ENCODE measurements around the gene C2CD3. TPM values are rescaled to one million over a fixed set of nuclear protein-coding genes. Genes with fewer than 3 reads are reported as not detected.
A peak's percentile ranks its signal among the peaks of the same experiment; 100 is the strongest.

Gene C2CD3
- 10 to 100 TPM; 23.9 to 28.0 TPM for total RNA-seq

GRCh38 chr11:74170694-74171629, at the start of gene C2CD3, which contains the start of gene PPME1:
Gene C2CD3, minus strand, starts transcription at chr11:74171002. Its CDS starts 210 bp downstream, at chr11:74170792.
Gene PPME1, plus strand, starts transcription at chr11:74171289. Its CDS starts 133 bp downstream, at chr11:74171422.
- POLR2A ChIA-PET: interaction anchor here (0.6 to 1.8 kb wide), 13 partner anchors 13 to 650 kb away, joined by 3 to 8 read pairs (median 3); partner anchors contain the start of genes PGM2L1 and POLD3

GRCh38 chr11:74220376-74220775, 49.6 kb upstream of the C2CD3 start:
- H3K4me3 Mint-ChIP-seq: no peak overlapping the region
- no peaks in the 10 kb centered on the region for H3K4me1 Mint-ChIP-seq
- peaks cover 3% of the 10 kb centered on the region for H3K9me3 Mint-ChIP-seq (ENCODE audit: low read depth)
- H3K27me3 Mint-ChIP-seq: no peaks in the 10 kb centered on the region
- H3K27ac Mint-ChIP-seq: no peak overlapping the region
- ATAC-seq (no peak), DNase-seq (no peak)
- ChIA-PET CTCF (interaction anchor here (0.5 kb wide), 1 partner anchor 77 kb away, joined by 3 read pairs; no protein-coding TSS in a partner anchor), POLR2A (no interaction called here)
- peaks cover 24% of the 10 kb centered on the region for H3K36me3 Mint-ChIP-seq (ENCODE audit: low read depth)
- intact Hi-C loops (cut with DNase I, micrococcal nuclease): no loop called here

More at GRCh38 chr11:74170694-74171629, at the start of gene C2CD3, which contains the start of gene PPME1:
- Mint-ChIP-seq H3K9me3 (ENCODE audit: low read depth) (no peaks in the 10 kb centered on the region), H3K4me3 (no peak within 1 kb of the TSS), H3K27me3 (no peaks in the 10 kb centered on the region), H3K27ac (no peak within 1 kb of the TSS), H3K4me1 (peaks cover 16% of the 10 kb centered on the region), H3K36me3 (ENCODE audit: low read depth) (peaks cover 25% of the 10 kb centered on the region)
- CTCF ChIA-PET: interaction anchor here (0.8 to 2.1 kb wide), 7 partner anchors 9 to 322 kb away, joined by 3 to 10 read pairs (median 3); no protein-coding TSS in a partner anchor
- ATAC-seq (peak; percentile 96), DNase-seq (peak; percentile 98)
- intact Hi-C loops (cut with DNase I, micrococcal nuclease): loop anchor here (1.0 to 5.0 kb wide), 16 partner anchors 188 to 1739 kb away; partner anchors contain the start of genes COA4 (in 2 of the 2), FAM168A (in 2 of the 2), PAAF1 (in 2 of the 2) and PGM2L1 (in 2 of the 2)

GRCh38 chr11:74212533-74212932, 41.7 kb upstream of the C2CD3 start:
- ATAC-seq (no peak), DNase-seq (no peak)
- intact Hi-C loops (cut with DNase I, micrococcal nuclease): no loop called here
- H3K36me3 Mint-ChIP-seq (ENCODE audit: low read depth): peaks cover 68% of the 10 kb centered on the region
- POLR2A ChIA-PET: no interaction called here
- no peak overlapping the region for H3K27ac Mint-ChIP-seq
- no peaks in the 10 kb centered on the region for H3K27me3 Mint-ChIP-seq
- H3K9me3 Mint-ChIP-seq (ENCODE audit: low read depth): peaks cover 6% of the 10 kb centered on the region
- peaks cover 2% of the 10 kb centered on the region for H3K4me1 Mint-ChIP-seq
- no peak overlapping the region for H3K4me3 Mint-ChIP-seq
- CTCF ChIA-PET: no interaction called here

GRCh38 chr11:74208507-74208906, 37.7 kb upstream of the C2CD3 start:
- no peak for DNase-seq
- peaks cover 12% of the 10 kb centered on the region for H3K4me1 Mint-ChIP-seq
- H3K9me3 Mint-ChIP-seq (ENCODE audit: low read depth): no peaks in the 10 kb centered on the region
- no peak overlapping the region for H3K4me3 Mint-ChIP-seq
- peak; percentile 42 for ATAC-seq
- peaks cover 66% of the 10 kb centered on the region for H3K36me3 Mint-ChIP-seq (ENCODE audit: low read depth)
- H3K27ac Mint-ChIP-seq: no peak overlapping the region
- no peaks in the 10 kb centered on the region for H3K27me3 Mint-ChIP-seq
- intact Hi-C loops (cut with DNase I, micrococcal nuclease): no loop called here
- ChIA-PET CTCF (interaction anchor here (0.8 to 1.4 kb wide), 3 partner anchors 14 to 47 kb away, joined by 3 to 4 read pairs (median 4); no protein-coding TSS in a partner anchor), POLR2A (no interaction called here)

- Mint-ChIP-seq H3K27me3 (no peaks in the 10 kb centered on the region), H3K27ac (no peak overlapping the region), H3K4me3 (no peak overlapping the region), H3K9me3 (ENCODE audit: low read depth) (no peaks in the 10 kb centered on the region), H3K4me1 (peaks cover 15% of the 10 kb centered on the region), H3K36me3 (ENCODE audit: low read depth) (peaks cover 56% of the 10 kb centered on the region)
- intact Hi-C loops (cut with DNase I, micrococcal nuclease): no loop called here
- POLR2A ChIA-PET: no interaction called here
- ATAC-seq (no peak), DNase-seq (no peak)
- CTCF ChIA-PET: no interaction called here
These were observed 35.9 kb upstream of the C2CD3 start for GRCh38 chr11:74206746-74207145.

- Mint-ChIP-seq H3K4me1 (peaks cover 15% of the 10 kb centered on the region), H3K27ac (no peak overlapping the region), H3K9me3 (ENCODE audit: low read depth) (no peaks in the 10 kb centered on the region), H3K36me3 (ENCODE audit: low read depth) (peaks cover 49% of the 10 kb centered on the region), H3K4me3 (no peak overlapping the region), H3K27me3 (no peaks in the 10 kb centered on the region)
- CTCF ChIA-PET: no interaction called here
- intact Hi-C loops (cut with DNase I, micrococcal nuclease): no loop called here
- no peak for DNase-seq
- POLR2A ChIA-PET: no interaction called here
- ATAC-seq: no peak
These were observed 34.4 kb upstream of the C2CD3 start for GRCh38 chr11:74205181-74205580.

GRCh38 chr11:74204701-74205100, 33.9 kb upstream of the C2CD3 start:
- no peaks in the 10 kb centered on the region for H3K9me3 Mint-ChIP-seq (ENCODE audit: low read depth)
- ATAC-seq: no peak
- H3K4me3 Mint-ChIP-seq: no peak overlapping the region
- DNase-seq: no peak
- H3K27me3 Mint-ChIP-seq: no peaks in the 10 kb centered on the region
- intact Hi-C loops (cut with DNase I, micrococcal nuclease): no loop called here
- peaks cover 15% of the 10 kb centered on the region for H3K4me1 Mint-ChIP-seq
- ChIA-PET CTCF (interaction anchor here (0.7 kb wide), 1 partner anchor 27 kb away, joined by 3 read pairs; no protein-coding TSS in a partner anchor), POLR2A (no interaction called here)
- peaks cover 46% of the 10 kb centered on the region for H3K36me3 Mint-ChIP-seq (ENCODE audit: low read depth)
- no peak overlapping the region for H3K27ac Mint-ChIP-seq

GRCh38 chr11:74203966-74204365, 33.2 kb upstream of the C2CD3 start:
- Mint-ChIP-seq H3K27me3 (no peaks in the 10 kb centered on the region), H3K4me3 (no peak overlapping the region), H3K9me3 (ENCODE audit: low read depth) (peaks cover 2% of the 10 kb centered on the region), H3K27ac (no peak overlapping the region), H3K36me3 (ENCODE audit: low read depth) (peaks cover 46% of the 10 kb centered on the region), H3K4me1 (peaks cover 15% of the 10 kb centered on the region)
- no peak for DNase-seq
- intact Hi-C loops (cut with DNase I, micrococcal nuclease): no loop called here
- ATAC-seq: no peak
- ChIA-PET CTCF (interaction anchor here (0.7 kb wide), 1 partner anchor 27 kb away, joined by 3 read pairs; no protein-coding TSS in a partner anchor), POLR2A (no interaction called here)

GRCh38 chr11:74196781-74197486, 26.1 kb upstream of the C2CD3 start:
- no peaks in the 10 kb centered on the region for H3K27me3 Mint-ChIP-seq
- H3K27ac Mint-ChIP-seq: no peak overlapping the region
- ATAC-seq (no peak), DNase-seq (no peak)
- H3K36me3 Mint-ChIP-seq (ENCODE audit: low read depth): peaks cover 38% of the 10 kb centered on the region
- CTCF ChIA-PET: interaction anchor here (1.0 kb wide), 1 partner anchor 13 kb away, joined by 3 read pairs; no protein-coding TSS in a partner anchor
- H3K4me1 Mint-ChIP-seq: no peaks in the 10 kb centered on the region
- intact Hi-C loops (cut with DNase I, micrococcal nuclease): no loop called here
- peaks cover 9% of the 10 kb centered on the region for H3K9me3 Mint-ChIP-seq (ENCODE audit: low read depth)
- H3K4me3 Mint-ChIP-seq: no peak overlapping the region
- POLR2A ChIA-PET: no interaction called here

GRCh38 chr11:74195828-74196227, 25.0 kb upstream of the C2CD3 start:
- H3K36me3 Mint-ChIP-seq (ENCODE audit: low read depth): peaks cover 44% of the 10 kb centered on the region
- intact Hi-C loops (cut with DNase I, micrococcal nuclease): no loop called here
- H3K4me3 Mint-ChIP-seq: no peak overlapping the region
- H3K27ac Mint-ChIP-seq: no peak overlapping the region
- peaks cover 10% of the 10 kb centered on the region for H3K9me3 Mint-ChIP-seq (ENCODE audit: low read depth)
- DNase-seq (no peak), ATAC-seq (no peak)
- CTCF ChIA-PET: interaction anchor here (0.6 to 1.0 kb wide), 2 partner anchors 129 to 271 kb away, joined by 4 read pairs; no protein-coding TSS in a partner anchor
- POLR2A ChIA-PET: no interaction called here
- H3K4me1 Mint-ChIP-seq: no peaks in the 10 kb centered on the region
- H3K27me3 Mint-ChIP-seq: no peaks in the 10 kb centered on the region

- Mint-ChIP-seq H3K27me3 (no peaks in the 10 kb centered on the region), H3K27ac (no peak overlapping the region), H3K36me3 (ENCODE audit: low read depth) (peaks cover 35% of the 10 kb centered on the region), H3K4me1 (peaks cover 23% of the 10 kb centered on the region), H3K4me3 (no peak overlapping the region), H3K9me3 (ENCODE audit: low read depth) (peaks cover 3% of the 10 kb centered on the region)
- ChIA-PET POLR2A (interaction anchor here (0.5 kb wide), 1 partner anchor 15 kb away, joined by 3 read pairs; no protein-coding TSS in a partner anchor), CTCF (interaction anchor here (1.2 to 1.3 kb wide), 4 partner anchors 9 to 23 kb away, joined by 3 to 5 read pairs (median 4); partner anchors contain the start of genes C2CD3 and PPME1)
- ATAC-seq: no peak
- intact Hi-C loops (cut with DNase I, micrococcal nuclease): no loop called here
- no peak for DNase-seq
These were observed 14.9 kb upstream of the C2CD3 start for GRCh38 chr11:74185695-74186094.

Measured in activated CD4-positive, alpha-beta T cell treated with anti-CD3 and anti-CD28 coated beads for 36 hours (primary cell).